Measurements from ENCODE around the gene LMAN1L. TPM values are rescaled to one million over a fixed set of nuclear protein-coding genes. Genes with fewer than 3 reads are reported as not detected.

LMAN1L gene
- polyA plus RNA-seq, 3 donors, result 0.08 TPM; not detected in 2

GRCh38 chr15:74793135-74794028 lies 19.3 kb upstream of the LMAN1L start:
- Mint-ChIP-seq H3K27ac (peak overlapping the region; percentile 30 to 100 (median 89)), H3K27me3 (ENCODE audit: low read depth in 3 of 3) (no peaks in the 10 kb centered on the region), H3K4me1 (peaks cover 76% of the 10 kb centered on the region), H3K9me3 (no peaks in the 10 kb centered on the region), H3K4me3 (no peak overlapping the region), H3K36me3 (peaks cover 49 to 71% of the 10 kb centered on the region in 2 donors)
- peaks cover 22 to 55% of the 10 kb centered on the region in 2 donors for H3K36me3 ChIP-seq (replicated peaks in 1 of 2; ENCODE audit: control insufficient read depth in 1 of 2, insufficient read depth in 2 of 2, low read length in 2 of 2)
- no peaks in the 10 kb centered on the region for H3K27me3 ChIP-seq (ENCODE audit: control insufficient read depth in 2 of 2, insufficient read depth in 2 of 2, low read length in 2 of 2)
- peak; percentile 60 to 74 (median 66) for DNase-seq
- H3K9me3 ChIP-seq (replicated peaks in 1 of 2; ENCODE audit: control insufficient read depth in 1 of 2, insufficient read depth in 1 of 2, low read length in 2 of 2), result no peaks in the 10 kb centered on the region
- peak overlapping the region; percentile 93 for H3K4me2 ChIP-seq (replicated peaks; ENCODE audit: extremely low read depth, low read length, poor library complexity, severe bottlenecking)
- intact Hi-C loops (cut with micrococcal nuclease), result loop anchor here in 1 of 2 donors (2.0 kb wide), 1 partner anchor 25 kb away; no protein-coding TSS in a partner anchor
- peaks cover 68 to 88% of the 10 kb centered on the region in 2 donors for H3K4me1 ChIP-seq (ENCODE audit: control insufficient read depth in 1 of 2, insufficient read depth in 2 of 2, low read length in 2 of 2)
- H3K9ac ChIP-seq (ENCODE audit: insufficient read depth, low read length, poor library complexity, severe bottlenecking), result no peak overlapping the region
- TF ChIP-seq CTCF (IDR thresholded peaks at IDR 0.05), result peak; percentile 68
- H3K79me2 ChIP-seq (ENCODE audit: insufficient read depth, low read length), result peaks cover 100% of the 10 kb centered on the region
- H3K4me3 ChIP-seq (replicated peaks in 1 of 3; ENCODE audit: low read depth in 2 of 3, low read length in 3 of 3), result peak overlapping the region in 1 of 3 experiments; percentile 100
- peaks cover 66% of the 10 kb centered on the region for H4K20me1 ChIP-seq (ENCODE audit: insufficient read depth, low read length)
- 46% methylated on average over 7 of the region's 12 CpGs for WGBS (ENCODE audit: insufficient coverage)
- no peak overlapping the region for H2AFZ ChIP-seq (ENCODE audit: insufficient read depth, low read depth, low read length, poor library complexity, severe bottlenecking)
- peak overlapping the region; percentile 33 to 97 for H3K27ac ChIP-seq (ENCODE audit: low read depth in 1 of 2, low read length in 2 of 2)

- H3K4me3 Mint-ChIP-seq, result no peak overlapping the region
- H4K20me1 ChIP-seq (ENCODE audit: insufficient read depth, low read length), result peaks cover 76% of the 10 kb centered on the region
- no peak for DNase-seq
- intact Hi-C loops (cut with micrococcal nuclease), result no loop called here
- H3K27ac Mint-ChIP-seq, result peak overlapping the region; percentile 31 to 87 (median 82)
- no peak overlapping the region for H3K4me2 ChIP-seq (replicated peaks; ENCODE audit: extremely low read depth, low read length, poor library complexity, severe bottlenecking)
- peaks cover 53 to 75% of the 10 kb centered on the region in 2 donors for H3K36me3 Mint-ChIP-seq
- H3K79me2 ChIP-seq (ENCODE audit: insufficient read depth, low read length), result peaks cover 99% of the 10 kb centered on the region
- peaks cover 0 to 1% (median 0%) of the 10 kb centered on the region in 3 donors for H3K27me3 Mint-ChIP-seq (ENCODE audit: low read depth in 3 of 3)
- no peak for TF ChIP-seq CTCF (IDR thresholded peaks at IDR 0.05)
- H3K27me3 ChIP-seq (ENCODE audit: control insufficient read depth in 2 of 2, insufficient read depth in 2 of 2, low read length in 2 of 2), result no peaks in the 10 kb centered on the region
- peaks cover 32 to 66% of the 10 kb centered on the region in 2 donors for H3K36me3 ChIP-seq (replicated peaks in 1 of 2; ENCODE audit: control insufficient read depth in 1 of 2, insufficient read depth in 2 of 2, low read length in 2 of 2)
- H3K9me3 Mint-ChIP-seq, result no peaks in the 10 kb centered on the region
- no peaks in the 10 kb centered on the region for H3K9me3 ChIP-seq (replicated peaks in 1 of 2; ENCODE audit: control insufficient read depth in 1 of 2, insufficient read depth in 1 of 2, low read length in 2 of 2)
- peaks cover 77% of the 10 kb centered on the region for H3K4me1 Mint-ChIP-seq
- H3K4me1 ChIP-seq (ENCODE audit: control insufficient read depth in 1 of 2, insufficient read depth in 2 of 2, low read length in 2 of 2), result peaks cover 68 to 88% of the 10 kb centered on the region in 2 donors
- H3K9ac ChIP-seq (ENCODE audit: insufficient read depth, low read length, poor library complexity, severe bottlenecking), result no peak overlapping the region
- 40% methylated on average over 1 of the region's 9 CpGs for WGBS (ENCODE audit: insufficient coverage)
- H2AFZ ChIP-seq (ENCODE audit: insufficient read depth, low read depth, low read length, poor library complexity, severe bottlenecking), result no peak overlapping the region
- H3K27ac ChIP-seq (ENCODE audit: low read depth in 1 of 2, low read length in 2 of 2), result peak overlapping the region; percentile 10 to 97
- H3K4me3 ChIP-seq (replicated peaks in 1 of 3; ENCODE audit: low read depth in 2 of 3, low read length in 3 of 3), result no peak overlapping the region
Observed at GRCh38 chr15:74794248-74794969, 18.2 kb upstream of the LMAN1L start.

All from CD14-positive monocyte (primary cell).